Progenitor cell of endocrine pancreas (in vitro differentiated cells): Measurements from ENCODE around the gene EDN3. TPM values are rescaled to one million over a fixed set of nuclear protein-coding genes. Genes with fewer than 3 reads are reported as not detected.

Source experiments
- DNase-seq: peaks from one replicate; pipeline ENCODE4 v3.0.0; 2021; ENCODE audit warnings: low spot score; ENCODE audit not compliant: unreplicated experiment
- H3K27ac Mint-ChIP-seq: 2 replicates; pipeline ENCODE4 v1.8.0; 2021; ENCODE audit warnings: mild to moderate bottlenecking, moderate library complexity, mixed read lengths
- H3K27me3 Mint-ChIP-seq: 2 replicates; pipeline ENCODE4 v1.8.0; 2021; ENCODE audit warnings: mixed read lengths
- H3K36me3 Mint-ChIP-seq: 2 replicates; pipeline ENCODE4 v1.8.0; 2022; ENCODE audit warnings: mixed read lengths; ENCODE audit not compliant: insufficient read depth
- H3K4me1 Mint-ChIP-seq: 2 replicates; pipeline ENCODE4 v1.8.0; 2021; ENCODE audit warnings: low read depth, mixed read lengths
- H3K4me3 Mint-ChIP-seq: 2 replicates; pipeline ENCODE4 v1.8.0; 2021; ENCODE audit warnings: low read depth, mild to moderate bottlenecking, moderate library complexity, mixed read lengths
- H3K9me3 Mint-ChIP-seq: 2 replicates; pipeline ENCODE4 v1.8.0; 2021; ENCODE audit warnings: low read depth, mixed read lengths
- total RNA-seq: library from RNA; stranded (reverse); gene quantifications from 2 replicates; pipeline ENCODE4 v1.2.1, GENCODE V29; 2021
- TF ChIP-seq, protein P1 (sequence below): fragments of 200-600 bp; sonication (generic); IDR thresholded peaks from one replicate; pipeline ENCODE4 v1.5.0; 2021; ENCODE audit warnings: antibody characterized with exemption, mild to moderate bottlenecking; ENCODE audit not compliant: unreplicated experiment

Gene EDN3
- total RNA-seq, 1 donor from 2014 or later = 3.6 TPM

DNA sequence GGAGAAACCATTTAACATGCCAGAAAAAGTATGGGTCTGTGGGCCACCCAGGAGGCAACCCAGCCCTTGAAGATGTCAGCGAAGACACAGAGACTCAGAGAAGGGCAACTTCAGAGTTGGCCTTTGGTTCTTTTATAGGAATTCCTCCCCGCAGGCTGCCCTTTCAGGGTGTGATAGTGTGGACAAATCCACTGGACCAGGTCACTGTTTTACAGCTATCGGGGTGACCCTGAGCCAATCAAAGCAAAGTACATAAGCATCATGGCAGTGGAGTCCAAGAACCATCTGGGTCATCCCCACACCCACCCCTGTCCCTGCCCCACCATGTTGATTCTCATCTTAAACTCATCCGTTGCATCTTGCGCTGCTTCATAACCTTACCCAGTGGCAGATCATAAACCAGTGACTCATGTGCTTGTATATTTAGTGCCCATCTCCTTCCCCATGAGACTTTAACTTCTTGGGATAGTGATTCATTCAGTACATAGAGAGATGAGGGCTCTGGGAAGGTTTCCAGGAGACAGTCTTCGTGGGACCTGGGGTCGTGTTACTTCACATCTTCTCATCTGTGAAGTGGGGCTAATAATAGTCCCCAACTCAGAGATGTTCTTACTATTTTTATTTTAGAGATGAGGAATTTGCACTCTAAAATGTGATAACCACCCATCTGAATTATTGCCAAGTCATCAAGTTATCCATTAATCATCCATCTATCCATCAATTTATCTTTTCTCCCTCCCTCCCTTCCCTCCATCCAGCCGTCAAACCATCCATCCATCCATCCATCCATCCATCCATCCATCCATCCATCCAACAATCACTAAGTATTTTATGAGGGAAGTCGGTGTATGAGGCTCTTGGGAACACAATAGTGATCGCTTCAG, 51.0 kb downstream of the EDN3 start:
- DNase-seq = no peak
- Mint-ChIP-seq H3K9me3 (peaks cover 6% of the 10 kb centered on the region), H3K4me1 (peaks cover 6% of the 10 kb centered on the region), H3K27ac (no peak overlapping the region), H3K36me3 (no peaks in the 10 kb centered on the region), H3K27me3 (peaks cover 46% of the 10 kb centered on the region), H3K4me3 (no peak overlapping the region)
- TF ChIP-seq, protein P1, sequence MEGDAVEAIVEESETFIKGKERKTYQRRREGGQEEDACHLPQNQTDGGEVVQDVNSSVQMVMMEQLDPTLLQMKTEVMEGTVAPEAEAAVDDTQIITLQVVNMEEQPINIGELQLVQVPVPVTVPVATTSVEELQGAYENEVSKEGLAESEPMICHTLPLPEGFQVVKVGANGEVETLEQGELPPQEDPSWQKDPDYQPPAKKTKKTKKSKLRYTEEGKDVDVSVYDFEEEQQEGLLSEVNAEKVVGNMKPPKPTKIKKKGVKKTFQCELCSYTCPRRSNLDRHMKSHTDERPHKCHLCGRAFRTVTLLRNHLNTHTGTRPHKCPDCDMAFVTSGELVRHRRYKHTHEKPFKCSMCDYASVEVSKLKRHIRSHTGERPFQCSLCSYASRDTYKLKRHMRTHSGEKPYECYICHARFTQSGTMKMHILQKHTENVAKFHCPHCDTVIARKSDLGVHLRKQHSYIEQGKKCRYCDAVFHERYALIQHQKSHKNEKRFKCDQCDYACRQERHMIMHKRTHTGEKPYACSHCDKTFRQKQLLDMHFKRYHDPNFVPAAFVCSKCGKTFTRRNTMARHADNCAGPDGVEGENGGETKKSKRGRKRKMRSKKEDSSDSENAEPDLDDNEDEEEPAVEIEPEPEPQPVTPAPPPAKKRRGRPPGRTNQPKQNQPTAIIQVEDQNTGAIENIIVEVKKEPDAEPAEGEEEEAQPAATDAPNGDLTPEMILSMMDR = no peak

DNA sequence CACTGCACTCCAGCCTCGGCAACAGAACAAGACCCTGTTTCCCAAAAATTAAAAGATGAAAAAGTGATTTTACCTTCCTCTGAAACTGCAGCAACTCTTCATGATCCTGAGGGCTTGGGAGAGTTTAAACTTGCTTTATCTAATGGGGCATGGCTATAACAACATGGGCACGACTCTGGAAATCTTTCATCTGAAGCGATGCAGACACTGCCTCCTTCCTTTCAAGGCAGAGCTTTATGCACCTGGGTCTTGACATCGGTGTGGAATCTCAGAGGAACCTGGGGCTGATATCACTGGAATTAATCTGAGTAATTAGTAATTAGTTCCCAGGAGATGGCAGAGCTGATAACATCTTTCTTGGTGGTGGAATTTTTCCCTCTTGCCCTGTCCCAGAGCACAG, 52.1 kb downstream of the EDN3 start:
- no peak overlapping the region for H3K27ac Mint-ChIP-seq
- H3K4me1 Mint-ChIP-seq = peaks cover 6% of the 10 kb centered on the region
- H3K36me3 Mint-ChIP-seq = no peaks in the 10 kb centered on the region
- DNase-seq = no peak
- H3K4me3 Mint-ChIP-seq = no peak overlapping the region
- H3K27me3 Mint-ChIP-seq = peaks cover 53% of the 10 kb centered on the region
- peaks cover under 1% of the 10 kb centered on the region for H3K9me3 Mint-ChIP-seq
- TF ChIP-seq, protein P1 = no peak

DNA sequence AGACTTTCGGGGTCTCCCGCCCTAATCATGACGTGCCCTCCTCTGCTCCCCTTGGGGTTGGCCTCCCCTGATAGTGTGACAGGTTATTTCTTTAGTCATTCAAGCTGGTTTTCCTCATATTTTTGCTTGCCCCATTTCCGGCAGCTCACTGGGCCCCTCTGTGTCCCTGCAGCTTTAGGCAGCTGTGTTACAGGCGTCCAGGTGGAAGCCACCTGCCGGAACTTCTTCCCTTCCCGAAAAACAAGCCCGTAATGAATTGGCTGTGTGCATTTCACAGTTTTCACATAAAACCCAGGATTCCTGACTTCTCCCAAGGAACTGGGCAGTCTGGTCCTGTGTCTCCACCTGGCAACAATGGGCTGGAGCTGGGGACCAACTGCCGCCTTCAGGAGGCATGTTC, 52.6 kb downstream of the EDN3 start:
- Mint-ChIP-seq H3K4me3 (no peak overlapping the region), H3K4me1 (peaks cover 6% of the 10 kb centered on the region), H3K36me3 (no peaks in the 10 kb centered on the region), H3K9me3 (no peaks in the 10 kb centered on the region), H3K27ac (no peak overlapping the region), H3K27me3 (peaks cover 55% of the 10 kb centered on the region)
- no peak for DNase-seq
- TF ChIP-seq, protein P1 = no peak

DNA sequence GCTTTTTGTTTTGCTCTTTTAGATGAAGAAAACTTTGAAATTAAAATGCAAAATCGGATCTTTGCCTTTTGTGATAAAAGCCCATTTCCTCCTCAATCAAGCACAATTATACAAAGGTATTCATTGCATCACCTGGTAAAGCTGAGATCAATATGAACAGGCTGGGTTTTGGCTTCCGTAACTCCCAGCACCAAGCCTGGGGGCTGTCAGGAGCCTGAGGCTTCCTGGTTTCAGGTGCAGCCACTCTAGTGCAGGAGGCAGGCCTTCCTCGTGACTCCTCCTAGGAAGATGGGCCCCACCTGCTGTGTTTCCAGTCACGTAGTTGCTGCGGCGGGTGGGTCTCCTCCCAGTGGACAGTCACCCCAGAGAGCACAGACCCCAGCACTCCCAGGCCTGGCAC, 54.0 kb downstream of the EDN3 start:
- Mint-ChIP-seq H3K4me3 (no peak overlapping the region), H3K4me1 (peaks cover 7% of the 10 kb centered on the region), H3K27me3 (peaks cover 55% of the 10 kb centered on the region), H3K36me3 (no peaks in the 10 kb centered on the region), H3K9me3 (no peaks in the 10 kb centered on the region), H3K27ac (no peak overlapping the region)
- TF ChIP-seq, protein P1 = no peak
- no peak for DNase-seq

DNA sequence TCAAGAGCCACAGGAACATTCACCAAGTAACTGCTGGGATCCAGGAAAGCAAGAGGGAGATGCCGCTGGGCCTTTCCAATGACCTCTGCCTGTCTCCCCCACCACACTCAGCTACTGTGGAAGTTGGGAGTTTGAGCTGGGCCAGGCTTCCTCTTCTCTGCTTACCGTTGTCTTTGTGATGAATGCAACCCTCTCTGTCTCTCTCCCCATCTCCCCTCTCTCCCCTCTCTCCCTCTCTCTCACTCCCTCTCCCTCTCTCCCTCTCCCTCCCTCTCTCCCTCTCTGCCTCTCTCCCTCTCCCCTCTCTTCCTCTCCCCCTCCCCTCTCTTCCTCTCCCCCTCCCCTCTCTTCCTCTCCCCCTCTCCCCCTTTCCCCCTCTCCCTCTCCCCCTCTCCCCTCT, 54.8 kb downstream of the EDN3 start:
- Mint-ChIP-seq H3K4me1 (peaks cover 15% of the 10 kb centered on the region), H3K27me3 (peaks cover 55% of the 10 kb centered on the region), H3K9me3 (no peaks in the 10 kb centered on the region), H3K36me3 (no peaks in the 10 kb centered on the region), H3K4me3 (no peak overlapping the region), H3K27ac (no peak overlapping the region)
- DNase-seq = no peak
- TF ChIP-seq, protein P1 = no peak
